ENCODE results near the gene PICALM. TPM values are rescaled to one million over a fixed set of nuclear protein-coding genes. Genes with fewer than 3 reads are reported as not detected.

Gene PICALM
- total and polyA plus RNA-seq, 2 of the 13 experiments (the other 11 are each of a cell fraction or from before 2014, with no cell fraction given), result 97.6 to 154 TPM

DNA sequence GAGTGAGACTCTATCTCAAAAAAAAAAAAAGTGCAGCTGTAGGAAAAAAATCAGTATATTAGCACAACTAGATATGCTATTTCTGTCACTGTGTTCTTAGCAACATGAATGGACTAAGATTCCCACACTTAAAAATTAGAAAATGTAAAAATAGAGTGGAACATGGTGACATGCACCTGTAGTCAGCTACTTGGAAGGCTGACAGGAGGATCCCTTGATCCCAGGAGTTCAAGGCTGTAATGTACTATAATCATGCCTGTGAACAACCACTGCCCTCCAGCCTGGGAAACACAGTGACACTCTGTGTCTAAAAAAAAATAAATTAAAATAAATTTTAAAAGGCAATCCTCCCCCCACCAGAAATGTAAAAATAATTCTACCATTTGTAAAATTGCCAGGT lies 29.8 kb downstream of the PICALM start:
- intact Hi-C loops (cut with micrococcal nuclease; ENCODE audit: unreplicated experiment) (loop anchor here (10.0 kb wide), 1 partner anchor 184 kb away; the partner anchor contains the start of gene CCDC83), in situ Hi-C loops (cut with HindIII; ENCODE audit: extremely low pct_ligation_motif_present, low pct_unique_long_range_greater_than_20kb) (loop anchor here (25.0 kb wide), 1 partner anchor 173 kb away; no protein-coding TSS in a partner anchor)
- no TSS peak for BruUV-seq (replicated peaks)
- peaks cover 37% of the 10 kb centered on the region for H4K20me1 ChIP-seq (ENCODE audit: insufficient read depth, low read length)
- ChIA-PET POLR2A (no interaction called here), CTCF (ENCODE audit: low intra/inter-chr PET ratio, low total read pairs) (no interaction called here)
- H3K27me3 ChIP-seq (ENCODE audit: control insufficient read depth in 1 of 2, insufficient read depth in 2 of 2, low read length in 2 of 2), result no peaks in the 10 kb centered on the region
- H3K36me3 ChIP-seq (replicated peaks in 1 of 2; ENCODE audit: control insufficient read depth in 1 of 2, insufficient read depth in 2 of 2, low read length in 2 of 2), result no peaks in the 10 kb centered on the region; a peak in 1 of 5 replicates
- no peak overlapping the region for H3K27ac ChIP-seq (ENCODE audit: extremely low read length, insufficient read depth, low read length)
- no peak for TF ChIP-seq EED (CRISPR knock-in tag; IDR thresholded peaks at IDR 0.05)
- TF ChIP-seq, protein P1, sequence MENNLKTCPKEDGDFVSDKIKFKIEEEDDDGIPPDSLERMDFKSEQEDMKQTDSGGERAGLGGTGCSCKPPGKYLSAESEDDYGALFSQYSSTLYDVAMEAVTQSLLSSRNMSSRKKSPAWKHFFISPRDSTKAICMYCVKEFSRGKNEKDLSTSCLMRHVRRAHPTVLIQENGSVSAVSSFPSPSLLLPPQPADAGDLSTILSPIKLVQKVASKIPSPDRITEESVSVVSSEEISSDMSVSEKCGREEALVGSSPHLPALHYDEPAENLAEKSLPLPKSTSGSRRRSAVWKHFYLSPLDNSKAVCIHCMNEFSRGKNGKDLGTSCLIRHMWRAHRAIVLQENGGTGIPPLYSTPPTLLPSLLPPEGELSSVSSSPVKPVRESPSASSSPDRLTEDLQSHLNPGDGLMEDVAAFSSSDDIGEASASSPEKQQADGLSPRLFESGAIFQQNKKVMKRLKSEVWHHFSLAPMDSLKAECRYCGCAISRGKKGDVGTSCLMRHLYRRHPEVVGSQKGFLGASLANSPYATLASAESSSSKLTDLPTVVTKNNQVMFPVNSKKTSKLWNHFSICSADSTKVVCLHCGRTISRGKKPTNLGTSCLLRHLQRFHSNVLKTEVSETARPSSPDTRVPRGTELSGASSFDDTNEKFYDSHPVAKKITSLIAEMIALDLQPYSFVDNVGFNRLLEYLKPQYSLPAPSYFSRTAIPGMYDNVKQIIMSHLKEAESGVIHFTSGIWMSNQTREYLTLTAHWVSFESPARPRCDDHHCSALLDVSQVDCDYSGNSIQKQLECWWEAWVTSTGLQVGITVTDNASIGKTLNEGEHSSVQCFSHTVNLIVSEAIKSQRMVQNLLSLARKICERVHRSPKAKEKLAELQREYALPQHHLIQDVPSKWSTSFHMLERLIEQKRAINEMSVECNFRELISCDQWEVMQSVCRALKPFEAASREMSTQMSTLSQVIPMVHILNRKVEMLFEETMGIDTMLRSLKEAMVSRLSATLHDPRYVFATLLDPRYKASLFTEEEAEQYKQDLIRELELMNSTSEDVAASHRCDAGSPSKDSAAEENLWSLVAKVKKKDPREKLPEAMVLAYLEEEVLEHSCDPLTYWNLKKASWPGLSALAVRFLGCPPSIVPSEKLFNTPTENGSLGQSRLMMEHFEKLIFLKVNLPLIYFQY (CRISPR knock-in tag; IDR thresholded peaks at IDR 0.05; ENCODE audit: borderline replicate concordance), result no peak
- TF ChIP-seq ZNF17 (CRISPR knock-in tag; IDR thresholded peaks at IDR 0.05), result no peak
- no peak for TF ChIP-seq SETDB1 (CRISPR knock-in tag; IDR thresholded peaks at IDR 0.05; ENCODE audit: borderline replicate concordance)
- TF ChIP-seq, protein P2, sequence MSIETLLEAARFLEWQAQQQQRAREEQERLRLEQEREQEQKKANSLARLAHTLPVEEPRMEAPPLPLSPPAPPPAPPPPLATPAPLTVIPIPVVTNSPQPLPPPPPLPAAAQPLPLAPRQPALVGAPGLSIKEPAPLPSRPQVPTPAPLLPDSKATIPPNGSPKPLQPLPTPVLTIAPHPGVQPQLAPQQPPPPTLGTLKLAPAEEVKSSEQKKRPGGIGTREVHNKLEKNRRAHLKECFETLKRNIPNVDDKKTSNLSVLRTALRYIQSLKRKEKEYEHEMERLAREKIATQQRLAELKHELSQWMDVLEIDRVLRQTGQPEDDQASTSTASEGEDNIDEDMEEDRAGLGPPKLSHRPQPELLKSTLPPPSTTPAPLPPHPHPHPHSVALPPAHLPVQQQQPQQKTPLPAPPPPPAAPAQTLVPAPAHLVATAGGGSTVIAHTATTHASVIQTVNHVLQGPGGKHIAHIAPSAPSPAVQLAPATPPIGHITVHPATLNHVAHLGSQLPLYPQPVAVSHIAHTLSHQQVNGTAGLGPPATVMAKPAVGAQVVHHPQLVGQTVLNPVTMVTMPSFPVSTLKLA (IDR thresholded peaks at IDR 0.05), result no peak
- TF ChIP-seq MED1 (CRISPR knock-in tag; IDR thresholded peaks at IDR 0.05), result no peak
- no peak for TF ChIP-seq TRIM24 (CRISPR knock-in tag; IDR thresholded peaks at IDR 0.05)
- TF ChIP-seq, protein P3, sequence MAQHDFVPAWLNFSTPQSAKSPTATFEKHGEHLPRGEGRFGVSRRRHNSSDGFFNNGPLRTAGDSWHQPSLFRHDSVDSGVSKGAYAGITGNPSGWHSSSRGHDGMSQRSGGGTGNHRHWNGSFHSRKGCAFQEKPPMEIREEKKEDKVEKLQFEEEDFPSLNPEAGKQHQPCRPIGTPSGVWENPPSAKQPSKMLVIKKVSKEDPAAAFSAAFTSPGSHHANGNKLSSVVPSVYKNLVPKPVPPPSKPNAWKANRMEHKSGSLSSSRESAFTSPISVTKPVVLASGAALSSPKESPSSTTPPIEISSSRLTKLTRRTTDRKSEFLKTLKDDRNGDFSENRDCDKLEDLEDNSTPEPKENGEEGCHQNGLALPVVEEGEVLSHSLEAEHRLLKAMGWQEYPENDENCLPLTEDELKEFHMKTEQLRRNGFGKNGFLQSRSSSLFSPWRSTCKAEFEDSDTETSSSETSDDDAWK (CRISPR knock-in tag; IDR thresholded peaks at IDR 0.05), result no peak
- TF ChIP-seq ZNF333 (CRISPR knock-in tag; IDR thresholded peaks at IDR 0.05; ENCODE audit: borderline replicate concordance), result no peak
- TF ChIP-seq ZNF878 (CRISPR knock-in tag; IDR thresholded peaks at IDR 0.05), result no peak
- TF ChIP-seq, protein P4, sequence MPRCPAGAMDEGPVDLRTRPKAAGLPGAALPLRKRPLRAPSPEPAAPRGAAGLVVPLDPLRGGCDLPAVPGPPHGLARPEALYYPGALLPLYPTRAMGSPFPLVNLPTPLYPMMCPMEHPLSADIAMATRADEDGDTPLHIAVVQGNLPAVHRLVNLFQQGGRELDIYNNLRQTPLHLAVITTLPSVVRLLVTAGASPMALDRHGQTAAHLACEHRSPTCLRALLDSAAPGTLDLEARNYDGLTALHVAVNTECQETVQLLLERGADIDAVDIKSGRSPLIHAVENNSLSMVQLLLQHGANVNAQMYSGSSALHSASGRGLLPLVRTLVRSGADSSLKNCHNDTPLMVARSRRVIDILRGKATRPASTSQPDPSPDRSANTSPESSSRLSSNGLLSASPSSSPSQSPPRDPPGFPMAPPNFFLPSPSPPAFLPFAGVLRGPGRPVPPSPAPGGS (CRISPR knock-in tag; IDR thresholded peaks at IDR 0.05), result no peak
- TF ChIP-seq, protein P5, sequence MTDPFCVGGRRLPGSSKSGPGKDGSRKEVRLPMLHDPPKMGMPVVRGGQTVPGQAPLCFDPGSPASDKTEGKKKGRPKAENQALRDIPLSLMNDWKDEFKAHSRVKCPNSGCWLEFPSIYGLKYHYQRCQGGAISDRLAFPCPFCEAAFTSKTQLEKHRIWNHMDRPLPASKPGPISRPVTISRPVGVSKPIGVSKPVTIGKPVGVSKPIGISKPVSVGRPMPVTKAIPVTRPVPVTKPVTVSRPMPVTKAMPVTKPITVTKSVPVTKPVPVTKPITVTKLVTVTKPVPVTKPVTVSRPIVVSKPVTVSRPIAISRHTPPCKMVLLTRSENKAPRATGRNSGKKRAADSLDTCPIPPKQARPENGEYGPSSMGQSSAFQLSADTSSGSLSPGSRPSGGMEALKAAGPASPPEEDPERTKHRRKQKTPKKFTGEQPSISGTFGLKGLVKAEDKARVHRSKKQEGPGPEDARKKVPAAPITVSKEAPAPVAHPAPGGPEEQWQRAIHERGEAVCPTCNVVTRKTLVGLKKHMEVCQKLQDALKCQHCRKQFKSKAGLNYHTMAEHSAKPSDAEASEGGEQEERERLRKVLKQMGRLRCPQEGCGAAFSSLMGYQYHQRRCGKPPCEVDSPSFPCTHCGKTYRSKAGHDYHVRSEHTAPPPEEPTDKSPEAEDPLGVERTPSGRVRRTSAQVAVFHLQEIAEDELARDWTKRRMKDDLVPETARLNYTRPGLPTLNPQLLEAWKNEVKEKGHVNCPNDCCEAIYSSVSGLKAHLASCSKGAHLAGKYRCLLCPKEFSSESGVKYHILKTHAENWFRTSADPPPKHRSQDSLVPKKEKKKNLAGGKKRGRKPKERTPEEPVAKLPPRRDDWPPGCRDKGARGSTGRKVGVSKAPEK (CRISPR knock-in tag; IDR thresholded peaks at IDR 0.05; ENCODE audit: borderline replicate concordance), result no peak
- FAIRE-seq (no peak), ATAC-seq (no peak), DNase-seq (ENCODE audit: low spot score) (no peak)
- no peak overlapping the region for H3K4me3 ChIP-seq (replicated peaks in 1 of 3; ENCODE audit: insufficient read depth in 1 of 3, low read depth in 2 of 3, low read length in 3 of 3)
- H3K9ac ChIP-seq (ENCODE audit: insufficient read depth, low read depth, low read length), result no peak overlapping the region
- no peak overlapping the region for H2AFZ ChIP-seq (ENCODE audit: low read length)
- no peaks in the 10 kb centered on the region for H3K9me3 ChIP-seq (ENCODE audit: low read length)
- no peak overlapping the region for H3K4me2 ChIP-seq (ENCODE audit: low read depth, low read length)
- H3K4me1 ChIP-seq (ENCODE audit: insufficient read depth, low read length), result peaks cover 32% of the 10 kb centered on the region
- peaks cover 85% of the 10 kb centered on the region for H3K79me2 ChIP-seq (ENCODE audit: insufficient read depth, low read length)
